ENCODE measurements around the gene ARFIP2.
A peak's percentile ranks its signal among the peaks of the same experiment; 100 is the strongest.
"Not testable (repeated sequence)": the region's sequence is repeated elsewhere in the genome, so short reads cannot be mapped to it uniquely, and the experiment has no call there.

Gene ARFIP2, protein sequence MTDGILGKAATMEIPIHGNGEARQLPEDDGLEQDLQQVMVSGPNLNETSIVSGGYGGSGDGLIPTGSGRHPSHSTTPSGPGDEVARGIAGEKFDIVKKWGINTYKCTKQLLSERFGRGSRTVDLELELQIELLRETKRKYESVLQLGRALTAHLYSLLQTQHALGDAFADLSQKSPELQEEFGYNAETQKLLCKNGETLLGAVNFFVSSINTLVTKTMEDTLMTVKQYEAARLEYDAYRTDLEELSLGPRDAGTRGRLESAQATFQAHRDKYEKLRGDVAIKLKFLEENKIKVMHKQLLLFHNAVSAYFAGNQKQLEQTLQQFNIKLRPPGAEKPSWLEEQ

DNA sequence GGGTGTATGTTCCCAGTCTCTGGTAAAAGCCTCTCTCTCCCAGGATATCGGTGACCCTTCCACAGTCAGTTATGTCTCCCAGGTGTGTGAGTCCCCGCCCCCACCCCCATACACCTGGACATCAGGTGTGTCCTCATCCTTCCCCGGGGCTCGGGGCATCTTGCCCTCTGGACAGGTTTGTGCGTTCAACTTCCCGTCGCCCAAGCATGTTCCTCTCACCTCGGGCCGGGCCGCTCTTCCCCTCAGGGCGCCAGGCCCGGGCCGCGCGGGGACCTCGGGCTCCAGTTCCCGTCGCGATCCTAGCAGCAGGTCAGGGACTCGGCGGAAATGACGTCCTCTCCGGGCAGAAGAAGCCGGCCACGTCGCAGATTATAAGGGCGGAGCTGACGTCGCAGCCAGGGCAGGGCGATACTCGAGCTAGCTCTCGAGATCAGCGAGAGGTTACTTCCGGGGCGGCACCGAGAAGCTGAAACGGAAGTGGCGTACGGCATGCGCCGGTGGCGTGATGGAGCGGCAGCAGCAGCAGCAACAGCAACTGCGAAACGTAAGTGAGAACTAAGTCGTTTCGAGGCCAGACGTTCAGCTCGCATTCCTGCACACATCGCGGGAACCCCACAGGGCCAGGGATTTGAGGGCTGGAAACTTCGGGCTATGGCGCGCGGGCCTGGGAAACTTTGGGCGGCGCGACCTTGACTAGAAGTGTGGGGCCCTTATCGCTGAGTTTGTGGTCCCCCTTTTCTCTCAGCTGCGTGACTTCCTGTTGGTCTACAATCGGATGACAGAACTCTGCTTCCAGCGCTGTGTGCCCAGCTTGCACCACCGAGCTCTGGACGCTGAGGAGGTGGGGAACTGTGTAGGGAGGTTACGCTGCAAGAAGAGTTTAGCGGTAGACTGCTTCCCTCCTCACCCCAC, at the start of gene ARFIP2, which contains the start of gene TIMM10B:
Gene ARFIP2, minus strand, starts transcription at position 320 of the 912 bp plus-strand sequence. CDS start 910 bp downstream, outside the sequence.
Gene TIMM10B, plus strand, starts transcription at position 490 of the 912 bp plus-strand sequence. Its CDS starts 16 bp downstream, at position 506.
- DNase-seq (ENCODE audit: low spot score): peak; percentile 94

DNA sequence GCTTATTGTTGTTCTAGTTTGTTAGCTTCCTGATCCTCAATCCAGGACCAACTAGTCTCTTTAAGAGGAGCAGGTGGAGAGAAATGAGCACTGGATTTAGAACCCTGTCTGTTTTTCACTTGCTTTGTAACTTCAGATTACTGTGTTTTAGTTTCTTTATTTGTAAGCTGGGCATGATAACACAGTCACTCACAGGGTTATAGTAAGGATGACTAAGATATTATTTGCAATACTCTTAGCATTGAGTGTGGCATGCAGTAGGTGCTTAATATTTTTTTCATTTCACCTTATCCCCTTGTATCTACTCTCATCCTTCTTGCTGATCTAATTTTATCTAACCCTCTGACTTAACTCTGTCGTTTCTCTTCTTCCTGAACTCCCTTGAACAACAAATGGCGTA, 49.7 kb upstream of the ARFIP2 start:
- no peak for DNase-seq (ENCODE audit: low spot score)

DNA sequence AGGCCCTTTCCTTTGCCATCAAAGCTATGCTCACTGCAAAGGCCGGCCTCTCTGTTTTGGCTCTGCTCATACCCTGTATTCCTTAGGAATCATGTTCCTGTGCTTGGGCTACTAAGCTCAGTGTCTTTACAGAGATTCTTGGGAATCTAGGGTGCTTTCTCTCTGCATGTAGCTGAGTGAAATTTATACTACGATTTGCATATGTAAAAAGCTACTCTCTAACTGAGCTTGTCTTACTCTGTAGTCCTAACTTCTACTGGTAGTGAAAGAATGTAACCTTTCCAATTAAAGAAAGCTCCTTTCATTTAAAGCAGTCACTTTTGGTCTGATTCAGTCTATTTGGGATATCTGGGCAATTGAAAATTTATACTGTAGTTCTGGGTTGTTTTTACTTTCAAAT, 48.1 kb upstream of the ARFIP2 start:
- DNase-seq (ENCODE audit: low spot score): no peak

DNA sequence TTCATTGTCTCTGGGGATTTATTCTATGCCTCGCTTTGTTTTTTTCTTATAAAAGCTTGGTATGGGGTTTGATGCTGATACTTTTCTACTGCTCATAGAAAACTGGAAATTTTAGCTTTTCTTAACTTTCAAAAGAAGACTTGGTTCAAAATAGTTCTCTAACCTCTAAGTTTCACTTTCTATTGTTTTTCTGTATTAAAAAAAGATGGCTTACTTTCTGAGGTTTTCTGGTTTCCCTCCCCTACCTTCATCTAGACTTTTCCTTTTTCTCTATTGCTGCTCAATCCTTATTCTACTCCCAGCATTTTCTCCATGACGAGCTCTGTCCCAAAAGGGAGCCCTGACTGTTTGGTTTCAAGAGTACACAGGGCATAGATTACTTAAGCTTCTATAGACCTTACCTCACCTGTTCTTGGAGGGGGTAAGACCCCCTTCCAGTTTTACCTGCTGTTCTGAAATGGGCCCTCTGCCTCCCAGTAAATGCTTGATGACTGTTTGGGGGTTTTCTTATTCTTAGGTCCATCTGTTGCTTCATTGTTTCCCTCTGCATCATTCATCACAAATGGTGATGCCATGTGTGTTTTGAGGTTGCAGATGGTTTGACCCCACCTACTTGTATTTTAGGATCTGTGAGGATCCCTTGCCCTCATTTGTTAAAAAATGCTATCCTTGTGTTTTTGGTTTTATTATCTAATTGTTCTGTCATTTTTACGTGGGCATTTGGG, 45.4 kb upstream of the ARFIP2 start:
- DNase-seq (ENCODE audit: low spot score): no peak

DNA sequence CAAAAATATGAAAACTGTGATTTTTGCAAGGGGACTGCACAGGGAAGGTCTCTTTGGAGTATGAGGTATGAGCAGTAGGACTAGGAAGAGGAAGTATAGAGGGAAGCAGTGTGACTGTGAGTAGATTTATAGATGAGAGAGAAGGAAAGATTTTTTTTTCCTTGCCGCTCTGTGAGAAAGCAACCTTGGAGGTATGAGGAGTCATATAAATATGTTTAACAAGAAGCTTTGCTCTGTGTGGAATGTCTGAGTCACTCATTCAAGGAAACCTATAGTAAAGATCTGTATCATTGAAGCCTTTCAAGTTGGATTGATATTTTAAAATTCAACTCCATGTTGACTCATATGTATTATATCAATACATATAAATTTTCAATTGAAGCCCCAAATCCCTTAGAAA, 42.1 kb upstream of the ARFIP2 start:
- no peak for DNase-seq (ENCODE audit: low spot score)

DNA sequence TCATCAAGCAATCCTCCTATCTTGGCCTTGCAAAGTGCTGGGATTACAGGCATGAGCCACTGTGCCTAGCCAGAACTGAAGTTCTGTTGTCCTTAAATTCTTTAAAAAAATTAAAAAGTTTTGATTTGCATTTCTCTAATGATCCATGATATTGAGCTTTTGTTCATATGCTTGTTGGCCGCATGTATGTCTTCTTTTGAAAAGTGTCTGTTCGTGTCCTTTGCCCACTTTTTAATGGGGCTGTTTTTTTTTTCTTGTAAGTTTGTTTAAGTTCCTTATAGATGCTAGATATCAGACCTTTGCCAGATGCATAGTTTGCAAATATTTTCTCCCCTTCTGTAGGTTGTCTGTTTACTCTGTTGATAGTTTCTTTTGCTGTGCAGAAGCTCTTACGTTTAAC, 40.8 kb upstream of the ARFIP2 start:
- not testable (repeated sequence) for DNase-seq (ENCODE audit: low spot score)

DNA sequence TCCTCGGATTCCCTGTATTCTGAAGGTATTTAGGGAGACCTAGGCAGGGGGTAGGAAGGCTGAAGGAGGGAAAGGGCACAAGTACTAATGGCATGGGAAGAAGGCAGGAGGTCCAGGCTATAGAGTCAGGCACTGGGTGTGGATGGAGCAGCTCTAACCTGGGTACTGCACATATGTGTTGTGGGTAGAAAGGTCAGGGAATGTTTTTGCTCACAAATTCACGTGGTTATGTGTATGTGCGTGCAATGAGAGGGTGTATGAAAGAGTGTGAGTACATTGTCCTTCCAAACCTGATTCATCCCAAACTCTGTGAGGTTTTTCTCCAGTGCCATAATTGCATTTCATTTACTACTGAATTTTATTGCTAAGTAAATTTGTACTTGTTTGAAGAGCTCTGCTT, 39.1 kb upstream of the ARFIP2 start:
- DNase-seq (ENCODE audit: low spot score): no peak

DNA sequence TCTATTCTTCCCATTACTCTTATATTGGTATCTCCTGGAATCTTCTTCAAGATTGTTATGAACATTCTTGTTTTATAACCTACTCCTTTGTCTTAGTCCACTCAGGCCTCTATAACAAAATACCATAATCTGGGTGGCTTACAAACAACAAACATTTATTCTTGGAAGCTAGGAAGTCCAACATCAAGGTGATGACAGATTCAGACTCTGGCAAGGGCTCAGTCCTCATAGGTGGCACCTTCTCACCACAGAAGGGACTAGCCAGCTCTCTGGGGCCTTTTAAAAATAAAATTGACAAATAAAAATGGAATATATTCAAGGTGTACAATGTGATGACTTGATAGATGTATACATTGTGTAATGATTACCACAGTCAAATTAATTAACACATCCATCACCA, 35.7 kb upstream of the ARFIP2 start:
- no peak for DNase-seq (ENCODE audit: low spot score)

DNA sequence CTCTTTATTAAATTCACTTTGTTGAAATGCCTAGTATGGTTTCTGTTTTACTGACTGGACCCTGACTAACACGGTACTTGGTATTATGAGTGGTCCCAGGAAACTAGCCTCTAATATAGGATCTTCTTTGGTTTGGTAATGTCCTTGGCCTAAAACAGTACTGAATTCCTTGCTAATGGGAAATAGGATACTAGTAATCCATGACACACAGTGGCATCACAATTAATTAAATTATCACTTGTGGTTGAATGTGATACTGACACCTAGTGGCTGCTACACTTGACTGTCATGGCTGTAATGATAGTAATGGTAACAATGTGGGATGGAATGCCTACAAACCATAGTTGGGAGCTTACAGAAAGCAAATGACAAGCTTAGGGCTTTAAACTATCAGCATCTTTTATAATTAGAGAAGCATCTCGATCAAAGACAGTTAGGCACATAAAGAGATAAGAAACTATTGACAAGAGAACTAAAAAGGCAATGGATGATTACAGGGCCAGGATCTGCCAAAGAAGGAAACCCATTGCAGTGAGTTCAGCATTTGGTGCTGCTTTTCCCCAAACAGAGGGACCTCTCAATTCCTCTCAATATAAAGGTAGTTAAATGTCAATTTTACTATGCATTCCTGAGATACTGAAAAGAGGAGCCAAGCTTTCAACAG, 24.6 kb upstream of the ARFIP2 start:
- DNase-seq (ENCODE audit: low spot score): peak; percentile 28

DNA sequence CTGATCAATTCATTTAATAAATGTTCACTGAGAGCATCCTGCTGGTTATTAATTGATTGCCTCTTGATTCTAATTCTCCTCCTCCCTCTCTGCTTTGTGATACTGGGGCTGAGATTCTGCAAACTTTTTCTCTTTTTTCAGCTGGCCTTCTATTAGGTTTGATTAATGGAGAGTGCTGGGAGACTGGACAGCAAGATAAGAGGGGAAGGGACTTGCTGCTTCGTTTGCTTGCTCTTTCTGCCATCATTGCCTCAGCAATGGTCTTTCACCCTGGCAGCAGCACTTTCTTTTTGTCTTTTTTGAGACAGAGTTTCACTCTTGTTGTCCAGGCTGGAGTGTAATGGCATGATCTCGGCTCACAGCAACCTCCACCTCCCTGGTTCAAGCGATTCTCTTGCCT, 23.0 kb upstream of the ARFIP2 start:
- DNase-seq (ENCODE audit: low spot score): no peak

DNA sequence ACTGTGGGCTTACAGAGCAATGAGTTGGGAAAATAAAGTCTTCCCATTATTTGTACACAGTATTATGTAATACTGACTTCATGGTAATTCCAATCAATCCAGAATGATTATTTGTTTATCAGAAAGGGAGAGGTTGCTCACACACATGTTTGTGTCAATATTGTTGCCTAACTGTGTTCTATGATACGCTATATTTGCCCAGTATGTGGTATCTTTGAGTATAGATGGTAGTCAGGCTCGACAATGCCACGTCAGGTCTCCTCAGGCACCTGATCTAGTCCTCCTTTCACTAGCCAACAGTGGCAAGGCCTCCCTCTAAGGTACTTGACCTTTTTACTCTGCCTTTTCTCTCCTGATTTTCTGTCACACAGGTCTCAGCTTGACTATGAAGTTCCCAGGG, 21.3 kb upstream of the ARFIP2 start:
- DNase-seq (ENCODE audit: low spot score): no peak

DNA sequence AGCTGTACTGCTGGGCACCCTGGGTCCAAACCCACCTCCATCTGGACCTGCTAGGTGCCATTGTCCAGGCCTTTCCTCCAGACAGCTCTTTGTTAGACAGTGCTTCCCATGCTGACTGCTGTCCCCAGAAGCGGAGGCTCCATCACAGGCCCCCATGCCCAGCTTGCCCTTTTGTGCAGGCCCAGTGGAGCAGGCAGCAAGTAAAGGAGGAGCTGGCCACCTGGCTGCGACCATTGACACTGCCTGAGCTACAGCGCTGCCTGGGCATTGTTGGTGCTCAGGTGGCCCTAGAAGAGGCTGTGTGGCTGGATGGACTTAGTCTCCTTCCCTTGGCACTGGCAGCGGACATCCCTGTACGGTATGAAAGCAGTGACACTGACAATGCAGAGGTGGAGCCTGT, 17.4 kb upstream of the ARFIP2 start:
- DNase-seq (ENCODE audit: low spot score): no peak

DNA sequence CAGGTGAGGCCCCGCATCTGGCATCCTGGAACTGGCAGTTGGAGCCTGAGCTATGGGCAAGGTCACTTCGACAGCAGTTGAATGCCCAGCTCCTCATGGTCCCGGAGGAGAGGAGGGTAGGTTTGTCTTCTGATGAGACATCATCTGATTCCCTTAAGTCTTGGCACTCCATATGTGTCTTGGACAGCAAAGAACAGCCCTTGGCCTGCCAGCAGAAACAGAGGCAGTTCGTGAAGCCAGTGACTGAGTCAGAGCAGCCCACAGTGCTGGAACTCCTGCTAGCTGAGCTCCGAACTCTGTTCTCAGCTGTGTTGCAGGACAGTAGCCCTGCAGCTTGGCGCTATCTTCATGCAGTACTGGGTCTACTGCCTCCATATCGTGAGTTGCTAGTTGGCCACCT, 17.0 kb upstream of the ARFIP2 start:
- DNase-seq (ENCODE audit: low spot score): no peak

DNA sequence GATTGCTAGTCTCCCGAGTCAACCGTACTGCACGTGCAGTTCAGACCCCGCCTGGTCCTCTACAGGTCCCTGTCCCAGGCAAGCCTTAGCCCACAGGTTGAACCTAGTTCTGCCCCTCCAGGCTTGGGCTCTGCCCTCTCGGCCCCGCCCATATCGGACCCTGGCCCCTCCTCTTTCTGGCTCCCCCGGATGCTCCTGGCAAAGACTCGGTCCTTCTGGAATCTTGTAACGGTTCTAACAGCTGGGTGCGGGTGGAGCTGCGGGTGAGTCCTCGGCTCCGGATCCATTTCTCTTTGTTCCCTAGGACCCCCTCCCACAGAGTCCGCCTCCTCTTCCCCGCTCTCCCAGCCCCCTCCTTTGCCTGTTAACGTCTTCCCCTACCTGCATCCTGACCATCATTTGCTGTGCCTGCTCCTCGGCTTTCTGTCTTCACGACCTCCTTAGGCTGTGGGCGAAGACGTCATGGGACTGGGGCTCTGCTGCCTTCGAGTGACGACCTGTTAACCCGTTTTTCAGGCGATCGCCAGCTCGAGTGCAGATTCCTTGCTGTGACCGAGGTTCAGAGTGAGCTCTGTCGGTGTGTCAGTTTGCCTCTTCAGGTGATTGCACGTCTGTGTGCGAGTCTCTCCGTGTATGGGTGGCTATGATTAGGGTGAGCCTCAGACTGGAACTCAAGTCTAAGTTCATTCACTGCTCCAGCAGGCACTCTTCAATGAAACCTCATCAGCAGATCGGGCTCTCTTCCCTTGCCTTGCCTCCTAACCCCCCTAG, 16.1 kb upstream of the ARFIP2 start, which contains the start of gene DNHD1:
Gene DNHD1, plus strand, starts transcription at position 212 of the 771 bp plus-strand sequence. CDS start 936 bp downstream, outside the sequence.
- DNase-seq (ENCODE audit: low spot score): no peak

DNA sequence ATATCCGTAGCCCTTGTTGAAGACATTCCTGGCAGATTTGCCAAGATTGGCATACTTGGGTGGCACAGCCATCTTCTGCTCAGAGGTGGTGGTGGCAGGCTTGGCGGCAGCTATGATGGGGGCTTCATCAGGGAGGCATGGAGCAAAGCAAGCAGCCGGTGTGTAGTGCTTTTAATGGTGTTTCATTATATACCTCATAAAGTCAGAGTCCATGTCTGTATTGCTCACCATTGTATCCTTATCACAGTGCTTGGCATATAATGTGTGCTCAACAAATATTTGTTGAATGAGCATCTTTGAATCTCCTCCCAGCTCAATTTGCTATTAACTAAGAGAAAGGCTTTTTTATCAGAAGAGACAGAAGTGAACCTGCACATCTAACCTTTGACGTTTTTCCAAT, 8.2 kb upstream of the ARFIP2 start:
- DNase-seq (ENCODE audit: low spot score): no peak

DNA sequence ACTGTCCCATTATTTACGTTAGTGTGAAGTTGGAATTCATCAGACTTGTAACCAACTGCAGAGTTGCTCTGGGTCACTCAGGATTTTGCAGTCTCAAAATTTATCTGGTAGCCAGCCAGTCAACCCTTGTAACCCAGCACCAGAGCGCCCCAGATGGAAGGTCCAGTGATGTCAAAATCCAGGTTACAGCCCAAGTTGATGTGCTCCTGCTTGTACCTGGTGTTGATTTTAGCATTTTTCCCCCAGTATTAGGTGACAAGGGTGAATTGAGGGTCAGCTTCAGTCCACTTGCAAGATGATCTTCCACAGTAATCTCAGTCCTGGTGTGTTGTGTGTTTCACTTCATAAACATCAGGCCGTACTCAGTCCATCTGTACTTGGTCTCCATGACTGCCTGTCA, 7.7 kb upstream of the ARFIP2 start:
- DNase-seq (ENCODE audit: low spot score): no peak

DNA sequence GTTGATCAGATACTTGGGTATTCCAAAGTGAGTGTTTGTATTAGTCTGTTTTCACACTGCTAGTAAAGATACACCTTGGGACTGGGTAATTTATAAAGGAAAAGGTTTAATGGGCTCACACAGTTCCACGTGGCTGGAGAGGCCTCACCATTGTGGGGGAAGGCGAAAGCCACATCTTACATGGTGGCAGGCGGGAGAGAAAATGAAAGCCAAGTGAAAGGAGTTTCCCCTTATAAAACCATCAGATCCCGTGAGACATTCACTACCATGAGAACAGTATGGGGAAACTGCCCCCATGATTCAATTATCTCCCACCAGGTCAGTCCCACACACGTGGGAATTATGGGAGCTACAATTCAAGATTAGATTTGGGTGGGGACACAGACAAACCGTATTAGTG, 7.2 kb upstream of the ARFIP2 start:
- no peak for DNase-seq (ENCODE audit: low spot score)

DNA sequence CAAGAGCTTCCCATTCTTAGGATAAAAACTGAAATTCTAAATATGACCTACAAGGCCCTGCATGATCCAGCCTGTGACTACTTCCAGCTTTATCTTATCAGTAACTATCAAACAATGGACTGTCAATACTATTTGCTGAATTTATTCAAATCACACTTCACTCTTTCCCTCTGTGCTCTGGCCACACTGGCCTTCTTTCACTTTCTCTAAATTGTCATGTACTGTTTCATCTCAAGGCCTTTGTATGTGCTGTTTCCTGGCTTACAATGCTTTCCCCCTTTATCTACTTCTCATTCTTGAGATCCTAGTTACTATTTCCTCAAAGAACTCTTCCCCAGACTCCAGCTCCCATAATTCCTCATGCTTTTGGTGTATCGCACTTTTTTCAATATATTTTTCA, 5.8 kb upstream of the ARFIP2 start:
- DNase-seq (ENCODE audit: low spot score): no peak

DNA sequence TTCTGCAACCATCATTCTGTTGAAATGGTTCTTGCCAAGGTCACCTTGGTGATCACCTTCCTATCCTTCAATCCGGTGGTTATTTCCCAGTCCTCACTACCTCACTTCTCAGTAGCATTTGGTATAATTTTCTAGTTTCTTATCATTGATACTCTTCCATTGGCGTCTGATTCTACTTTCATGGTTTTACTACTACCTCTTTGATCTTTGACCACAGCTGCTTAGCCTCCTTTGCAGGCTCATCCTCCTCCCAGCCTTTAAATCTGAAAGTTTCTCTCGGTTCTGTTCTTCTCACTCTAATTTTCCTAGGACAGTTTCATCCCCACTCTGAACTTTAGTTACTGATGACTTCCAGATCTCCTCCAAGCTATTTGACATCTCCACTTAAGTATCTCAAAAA, 5.1 kb upstream of the ARFIP2 start:
- no peak for DNase-seq (ENCODE audit: low spot score)

DNA sequence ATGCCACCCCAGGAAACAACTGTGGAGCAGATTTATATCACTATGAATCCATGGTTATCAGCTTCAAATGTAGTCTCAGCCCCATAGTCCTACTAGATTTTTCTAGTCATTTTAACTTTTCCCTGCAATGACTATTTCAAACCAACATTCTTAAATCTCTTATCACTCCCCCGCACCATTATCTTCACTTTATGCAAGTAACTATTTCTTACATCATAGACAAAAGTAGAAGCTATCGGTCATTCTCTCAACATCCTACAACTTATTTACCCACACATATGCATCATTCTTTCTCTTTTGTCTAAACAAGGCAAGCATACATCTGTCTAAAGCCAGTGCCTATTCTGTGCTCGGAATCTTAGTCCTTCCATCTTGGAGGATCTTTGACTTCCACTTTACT, 4.5 kb upstream of the ARFIP2 start:
- no peak for DNase-seq (ENCODE audit: low spot score)

DNA sequence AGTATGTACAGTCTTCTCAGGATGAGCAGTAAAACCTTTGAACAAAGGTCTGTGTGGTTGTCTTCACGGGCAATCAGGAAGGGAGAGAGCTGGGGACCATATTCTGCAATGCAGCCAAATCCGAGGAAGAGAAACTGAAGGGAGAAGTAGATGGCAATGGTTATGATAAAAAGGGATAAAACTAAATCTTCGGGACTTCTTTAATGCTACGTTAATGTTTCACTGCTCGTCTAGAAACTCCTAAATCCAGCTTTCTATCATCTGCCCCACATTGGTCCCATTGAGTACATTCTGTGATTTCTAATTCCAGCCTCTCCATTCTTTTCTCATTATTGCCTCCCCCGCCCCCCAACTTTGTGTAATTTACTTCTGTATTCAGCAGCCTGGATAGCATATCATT, 1.9 kb upstream of the ARFIP2 start:
- no peak for DNase-seq (ENCODE audit: low spot score)

All from CD4-positive, alpha-beta T cell treated with Interleukin-15 for 4 hours (primary cell).